B cell (primary cell): ENCODE measurements around the gene CCDC141. TPM values are rescaled to one million over a fixed set of nuclear protein-coding genes. Genes with fewer than 3 reads are reported as not detected.

Experiments
- ATAC-seq: fragments of 200-7000 bp; cut with Tn5 transposase; one replicate; pipeline ENCODE4 v1.10.0; 2021; ENCODE audit warnings: low read depth, mild to moderate bottlenecking, moderate number of reproducible peaks, moderate library complexity
- CTCF ChIA-PET: fragments of 350-600 bp; sonication (Branson Sonifier 250); formaldehyde crosslinking; loops from one replicate; lab custom pipeline; 2021; ENCODE audit warnings: antibody characterized with exemption, inconsistent platforms; lab: Charles Lee
- POLR2A ChIA-PET: fragments of 350-600 bp; sonication (Branson Sonifier 250); formaldehyde crosslinking; loops from one replicate; lab custom pipeline; 2021; ENCODE audit warnings: antibody characterized with exemption; lab: Charles Lee
- DNase-seq: peaks from one replicate; pipeline ENCODE4 v3.0.0; 2013
- H2AFZ ChIP-seq: 2 replicates; pipeline ENCODE4 v1.6.1; 2012; ENCODE audit warnings: mild to moderate bottlenecking, low read depth, low read length; ENCODE audit not compliant: insufficient read depth, poor library complexity, severe bottlenecking
- H3K27ac ChIP-seq, 2 donors: 1 replicate in 1 of 2; 2 replicates in 1 of 2; pipeline ENCODE4 v1.5.1; 2012 to 2013; ENCODE audit warnings: low read length in 2 of 2, mild to moderate bottlenecking in 2 of 2, moderate library complexity in 1 of 2
- H3K27me3 ChIP-seq, 4 experiments: fragments of 200-600 bp in 1 of 4; sonication (generic) in 1 of 4; replicated peaks in 1 of 4; 1 replicate in 2 of 4; 2 replicates in 2 of 4; pipeline versions ENCODE4 v1.6.1 to v1.7.0; 2013 to 2016; ENCODE audit warnings: low read length in 3 of 4, mild to moderate bottlenecking in 2 of 4, mixed read lengths in 1 of 4, moderate library complexity in 1 of 4; ENCODE audit not compliant: insufficient read depth in 4 of 4, control insufficient read depth in 3 of 4; ENCODE audit errors: control extremely low read depth in 1 of 4
- H3K36me3 ChIP-seq, 2 experiments: replicated peaks in 1 of 2; 1 replicate in 1 of 2; 2 replicates in 1 of 2; pipeline versions ENCODE4 v1.6.1 to v1.7.1; 2013; ENCODE audit warnings: low read length in 1 of 2; ENCODE audit not compliant: insufficient read depth in 2 of 2, control insufficient read depth in 1 of 2; ENCODE audit errors: control extremely low read depth in 1 of 2, extremely low read depth in 1 of 2
- H3K4me1 ChIP-seq, 2 donors: fragments of 200-600 bp in 1 of 2; sonication (generic) in 1 of 2; 1 replicate in 1 of 2; 2 replicates in 1 of 2; pipeline versions ENCODE4 v1.5.1 to v1.6.1; 2013 to 2017; ENCODE audit warnings: low read length in 2 of 2; ENCODE audit not compliant: control insufficient read depth in 2 of 2, insufficient read depth in 2 of 2
- H3K4me2 ChIP-seq: replicated peaks from 2 replicates; pipeline ENCODE3; 2012; ENCODE audit warnings: mild to moderate bottlenecking, low read depth, low read length; ENCODE audit not compliant: poor library complexity, severe bottlenecking
- H3K4me3 ChIP-seq, 5 experiments: fragments of 200-600 bp in 1 of 5; sonication (generic) in 1 of 5; 1 replicate in 3 of 5; 2 replicates in 2 of 5; pipeline versions ENCODE4 v1.5.1 to v1.7.0; 2011 to 2016; ENCODE audit warnings: low read length in 4 of 5, mild to moderate bottlenecking in 4 of 5, low read depth in 2 of 5, control low read depth in 1 of 5, moderate library complexity in 1 of 5; ENCODE audit not compliant: insufficient read depth in 1 of 5; ENCODE audit errors: control extremely low read depth in 1 of 5, extremely low read depth in 1 of 5
- H3K79me2 ChIP-seq: fragments of 200-600 bp; sonication (generic); one replicate; pipeline ENCODE4 v1.6.0; 2016; ENCODE audit warnings: low read length; ENCODE audit not compliant: control insufficient read depth, insufficient read depth
- H3K9ac ChIP-seq: fragments of 200-600 bp; sonication (generic); 2 replicates; pipeline ENCODE4 v1.6.1; 2017; ENCODE audit warnings: mild to moderate bottlenecking, low read length, moderate library complexity
- H3K9me3 ChIP-seq, 3 donors: one replicate each; pipeline versions ENCODE4 v1.6.1 to v1.7.1; 2013; ENCODE audit warnings: low read length in 2 of 3; ENCODE audit not compliant: control insufficient read depth in 2 of 3, insufficient read depth in 1 of 3; ENCODE audit errors: control extremely low read depth in 1 of 3
- H4K20me1 ChIP-seq: 2 replicates; pipeline ENCODE4 v1.6.0; 2012; ENCODE audit warnings: mild to moderate bottlenecking, low read length; ENCODE audit not compliant: insufficient read depth, control insufficient read depth, poor library complexity, severe bottlenecking
- H3K27ac Mint-ChIP-seq: one replicate; pipeline ENCODE4 v1.8.0; 2021; ENCODE audit warnings: mixed read lengths
- H3K27me3 Mint-ChIP-seq: one replicate; pipeline ENCODE4 v1.8.0; 2021; ENCODE audit warnings: mixed read lengths
- H3K4me1 Mint-ChIP-seq: one replicate; pipeline ENCODE4 v1.8.0; 2021; ENCODE audit warnings: mixed read lengths
- H3K4me3 Mint-ChIP-seq: one replicate; pipeline ENCODE4 v1.8.0; 2021; ENCODE audit warnings: mixed read lengths
- H3K9me3 Mint-ChIP-seq: one replicate; pipeline ENCODE4 v1.8.0; 2022; ENCODE audit warnings: mixed read lengths; ENCODE audit not compliant: insufficient read depth
- CTCF ChIP-seq: fragments of 200-600 bp; IDR thresholded peaks from one replicate; pipeline ENCODE4 v1.8.0; 2022; ENCODE audit warnings: antibody characterized with exemption, mild to moderate bottlenecking
- EZH2 ChIP-seq: IDR thresholded peaks from 2 replicates; pipeline ENCODE4 v1.6.1; 2012; ENCODE audit warnings: borderline replicate concordance, low read depth, mild to moderate bottlenecking, moderate library complexity, low read length; ENCODE audit not compliant: insufficient read depth, poor library complexity, severe bottlenecking
- WGBS: methylation state at CpG from one replicate; pipeline ENCODE4 v1.1.5; 2013; ENCODE audit warnings: missing lambda C conversion rate; ENCODE audit not compliant: insufficient coverage; 5-methylcytosine and 5-hydroxymethylcytosine counted together
- intact Hi-C: fragments of 100-400 bp; cut with micrococcal nuclease; formaldehyde crosslinking; loops from one replicate; pipeline ENCODE4 v1.10.0; 2022
- polyA plus RNA-seq: library from polyadenylated mRNA; depleted of rRNA; stranded (reverse); fragments of >200 nt; gene quantifications from 2 replicates; pipeline ENCODE4 v1.2.3, GENCODE V29; 2012
- total RNA-seq, 2 donors: library from RNA; stranded (reverse); fragments of 120-200 nt in 1 of 2; gene quantifications; 1 replicate in 1 of 2; 2 replicates in 1 of 2; pipeline versions ENCODE4 v1.2.3 to v1.2.4, GENCODE V29; 2013 to 2022

CCDC141 gene
- total and polyA plus RNA-seq, 2 donors (not counting 1 experiment from before 2014, with no cell fraction given): 2.1 to 47.5 TPM

DNA sequence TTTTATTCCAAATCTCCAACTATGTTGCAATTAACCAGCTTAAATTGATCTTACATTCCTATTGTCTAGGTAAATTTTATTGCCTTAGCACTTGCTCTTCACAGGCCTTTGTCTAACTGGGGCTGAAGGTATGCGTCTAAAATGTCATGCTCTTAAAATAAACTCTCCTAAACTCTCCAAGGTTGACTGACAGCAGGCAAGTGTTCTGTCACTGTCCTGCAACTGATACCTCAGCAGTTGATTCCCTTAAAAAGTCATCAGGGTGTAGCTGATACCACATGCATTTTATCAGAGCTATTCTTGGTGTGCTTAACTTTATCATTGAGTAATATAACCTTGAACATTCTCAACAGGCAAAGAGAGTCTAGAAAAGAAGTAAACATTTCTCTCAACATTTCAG is 243.4 kb downstream of the CCDC141 start:
- ChIA-PET POLR2A (no interaction called here), CTCF (interaction anchor here (0.6 kb wide), 1 partner anchor 26 kb away, joined by 5 read pairs; no protein-coding TSS in a partner anchor)
- H3K9me3 Mint-ChIP-seq: no peaks in the 10 kb centered on the region
- no peak for ATAC-seq
- Histone ChIP-seq H3K4me1 (no peaks in the 10 kb centered on the region), H3K36me3 (peaks cover 0 to 1% of the 10 kb centered on the region in 2 experiments), H3K4me3 (no peak overlapping the region), H4K20me1 (no peaks in the 10 kb centered on the region), H3K79me2 (no peaks in the 10 kb centered on the region), H3K27me3 (no peaks in the 10 kb centered on the region), H3K4me2 (no peak overlapping the region), H2AFZ (no peak overlapping the region), H3K27ac (no peak overlapping the region), H3K9ac (no peak overlapping the region), H3K9me3 (no peaks in the 10 kb centered on the region)
- H3K27ac Mint-ChIP-seq: no peak overlapping the region
- TF ChIP-seq CTCF: no peak
- no peak for TF ChIP-seq EZH2
- no peak for DNase-seq
- intact Hi-C loops: no loop called here
- no peak overlapping the region for H3K4me3 Mint-ChIP-seq
- no peaks in the 10 kb centered on the region for H3K27me3 Mint-ChIP-seq
- no peaks in the 10 kb centered on the region for H3K4me1 Mint-ChIP-seq
- no CpG with 5 or more reads among the region's 1 CpG for WGBS

DNA sequence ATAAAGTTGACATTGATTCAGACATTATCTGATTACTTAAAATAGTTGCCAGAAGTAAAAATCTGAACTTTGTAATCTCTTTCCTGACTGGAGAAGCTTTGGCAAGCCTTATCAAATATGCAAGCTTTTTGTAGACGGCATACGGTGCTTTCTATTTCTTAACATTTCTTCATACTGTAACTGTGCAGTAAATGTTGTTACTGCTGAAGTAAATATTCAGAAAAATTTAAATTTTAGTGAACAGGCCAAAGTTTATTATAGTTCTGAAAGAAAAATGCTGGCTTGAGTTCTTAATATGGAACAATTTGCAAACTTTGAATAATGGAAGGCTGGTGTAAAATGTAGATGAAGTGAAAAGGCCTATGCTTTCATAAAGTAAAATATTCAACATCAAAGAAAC is 244.5 kb downstream of the CCDC141 start:
- no peak overlapping the region for H3K27ac ChIP-seq
- intact Hi-C loops: no loop called here
- POLR2A ChIA-PET: no interaction called here
- no peaks in the 10 kb centered on the region for H3K4me1 Mint-ChIP-seq
- no peaks in the 10 kb centered on the region for H3K79me2 ChIP-seq
- ATAC-seq (no peak), DNase-seq (no peak)
- CTCF ChIA-PET: interaction anchor here (0.7 kb wide), 2 partner anchors 8 to 353 kb away, joined by 4 read pairs; no protein-coding TSS in a partner anchor
- WGBS: no CpG with 5 or more reads among the region's 2 CpGs
- H3K27me3 Mint-ChIP-seq: no peaks in the 10 kb centered on the region
- H3K9me3 Mint-ChIP-seq: no peaks in the 10 kb centered on the region
- TF ChIP-seq EZH2 (no peak), CTCF (no peak)
- H2AFZ ChIP-seq: no peak overlapping the region
- H3K9ac ChIP-seq: no peak overlapping the region
- H3K9me3 ChIP-seq: no peaks in the 10 kb centered on the region
- no peak overlapping the region for H3K4me2 ChIP-seq
- no peak overlapping the region for H3K4me3 Mint-ChIP-seq
- H4K20me1 ChIP-seq: no peaks in the 10 kb centered on the region
- no peaks in the 10 kb centered on the region for H3K4me1 ChIP-seq
- H3K27me3 ChIP-seq: no peaks in the 10 kb centered on the region
- H3K27ac Mint-ChIP-seq: no peak overlapping the region
- H3K4me3 ChIP-seq: no peak overlapping the region
- peaks cover 0 to 1% of the 10 kb centered on the region in 2 experiments for H3K36me3 ChIP-seq
